GM18951 (cell line): ENCODE results near the gene CABLES2.
A peak's percentile ranks its signal among the peaks of the same experiment; 100 is the strongest.

Experiments used
- POLR2A ChIP-seq: IDR thresholded peaks from 4 replicates; pipeline ENCODE4 v1.6.1; 2011; ENCODE audit warnings: mild to moderate bottlenecking; ENCODE audit not compliant: insufficient read length, insufficient read depth; ENCODE audit errors: extremely low read depth
- in situ Hi-C: fragments of 300-500 bp; cut with MboI; formaldehyde crosslinking; loops from one replicate; pipeline ENCODE4 v1.12.0; 2022; ENCODE audit warnings: low sequenced_read_pairs, mixed read lengths, inconsistent platforms; ENCODE audit not compliant: unreplicated experiment

The CABLES2 gene

DNA sequence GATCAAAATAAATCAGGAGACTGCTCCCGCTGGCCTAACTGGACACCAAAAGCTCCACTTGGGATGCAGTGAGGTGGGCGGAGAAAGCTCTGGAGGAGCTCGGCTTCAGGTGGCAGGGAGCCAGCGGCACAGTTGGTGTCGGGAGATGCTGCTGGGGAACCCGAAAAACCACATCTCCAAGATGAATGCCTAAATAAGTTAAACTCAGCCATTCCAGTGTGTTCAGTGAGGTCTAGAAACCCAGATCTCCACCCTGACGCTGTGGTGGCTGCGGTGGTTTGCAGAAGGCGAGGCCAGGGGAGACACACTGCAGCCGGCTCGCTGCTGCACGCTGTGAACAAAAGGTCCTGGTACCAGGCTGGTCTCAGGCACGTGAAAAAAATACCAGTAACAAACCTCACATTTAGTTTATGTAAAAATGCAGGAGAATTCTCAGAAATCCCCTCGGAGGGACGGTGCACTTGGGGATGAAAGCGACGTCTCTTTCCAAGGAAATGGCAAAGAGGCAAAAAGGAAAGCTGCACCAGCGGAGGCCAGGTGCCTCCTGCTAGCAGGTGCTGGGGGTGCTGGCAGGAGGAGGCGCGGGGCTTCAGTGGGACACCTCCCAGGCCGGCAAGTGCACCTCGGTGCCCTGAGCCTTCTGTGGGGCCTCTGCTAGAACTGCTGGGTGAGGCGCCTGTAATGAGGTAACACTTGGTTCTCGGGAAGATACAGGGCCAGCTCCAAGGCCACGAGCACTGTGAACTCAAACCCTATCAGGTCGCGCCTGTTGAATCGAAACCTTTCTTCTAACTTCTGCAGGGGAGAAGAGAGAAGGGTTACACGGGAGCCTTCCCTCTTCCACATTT is 16.5 kb downstream of the CABLES2 start:
- peak; percentile 21 for TF ChIP-seq POLR2A
- in situ Hi-C loops, result no loop called here

DNA sequence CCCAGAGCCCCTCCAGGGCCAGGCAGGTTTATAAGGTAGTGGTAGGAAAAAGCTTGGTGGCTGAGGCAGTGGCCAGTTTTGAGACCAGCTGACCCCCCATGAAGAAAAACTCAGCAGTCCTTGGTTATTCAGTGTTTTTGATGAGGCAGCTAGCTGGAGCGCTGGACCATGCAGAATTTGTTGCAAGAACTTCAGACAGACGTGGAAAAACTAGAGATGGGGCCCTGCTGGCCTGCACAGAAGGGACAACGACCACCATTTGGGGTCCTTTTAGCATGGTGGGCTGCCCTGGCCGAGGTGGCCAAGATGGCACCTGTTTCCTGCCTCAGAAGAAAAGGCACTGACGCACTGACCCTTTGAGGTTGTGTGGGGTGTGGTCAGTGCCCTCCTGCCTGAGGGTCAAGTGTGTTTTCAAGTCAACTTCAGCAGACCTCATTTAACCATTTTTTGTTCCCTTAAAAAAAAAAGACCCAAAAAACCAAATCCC is 17.4 kb downstream of the CABLES2 start:
- TF ChIP-seq POLR2A, result no peak
- in situ Hi-C loops, result loop anchor here (10.0 kb wide), 1 partner anchor 85 kb away; the partner anchor contains the start of gene ADRM1

DNA sequence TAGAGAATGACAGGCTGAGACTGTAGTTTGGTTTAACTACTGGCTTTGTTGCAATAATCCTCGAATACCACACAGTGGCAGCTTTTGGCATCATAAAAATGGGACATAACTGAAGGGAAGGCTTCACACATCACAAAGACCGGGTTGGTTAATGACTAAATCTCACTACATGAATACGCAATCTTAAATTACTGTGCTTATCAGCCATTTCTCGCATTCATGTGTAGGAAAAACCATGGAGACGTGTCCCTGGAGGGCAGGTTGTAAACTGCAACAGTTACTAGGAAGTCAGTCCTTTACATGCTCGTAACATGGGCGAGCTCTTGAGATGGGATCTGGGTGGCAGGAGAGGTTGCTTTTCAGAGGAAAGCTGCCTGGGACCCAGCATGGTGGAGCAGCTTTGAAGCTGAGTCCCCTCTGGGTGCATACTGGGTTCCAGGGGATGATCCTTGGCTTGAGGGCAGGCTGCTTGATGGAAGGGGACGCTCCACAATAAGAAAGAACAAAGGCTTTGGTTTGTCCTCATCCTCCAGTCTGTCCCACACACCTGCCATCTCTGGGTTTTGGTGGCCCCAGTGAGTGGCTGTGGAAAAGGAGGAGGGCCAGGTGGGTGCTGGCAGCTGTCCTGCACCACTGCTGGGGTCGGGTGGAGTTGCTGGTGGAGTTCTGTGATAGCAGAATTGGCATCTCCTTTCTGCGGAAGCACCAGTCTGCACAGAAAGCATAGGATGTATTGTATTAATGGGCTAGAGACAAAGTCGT is 18.1 kb downstream of the CABLES2 start:
- no peak for TF ChIP-seq POLR2A
- in situ Hi-C loops, result loop anchor here (10.0 kb wide), 1 partner anchor 84 kb away; the partner anchor contains the start of gene ADRM1

DNA sequence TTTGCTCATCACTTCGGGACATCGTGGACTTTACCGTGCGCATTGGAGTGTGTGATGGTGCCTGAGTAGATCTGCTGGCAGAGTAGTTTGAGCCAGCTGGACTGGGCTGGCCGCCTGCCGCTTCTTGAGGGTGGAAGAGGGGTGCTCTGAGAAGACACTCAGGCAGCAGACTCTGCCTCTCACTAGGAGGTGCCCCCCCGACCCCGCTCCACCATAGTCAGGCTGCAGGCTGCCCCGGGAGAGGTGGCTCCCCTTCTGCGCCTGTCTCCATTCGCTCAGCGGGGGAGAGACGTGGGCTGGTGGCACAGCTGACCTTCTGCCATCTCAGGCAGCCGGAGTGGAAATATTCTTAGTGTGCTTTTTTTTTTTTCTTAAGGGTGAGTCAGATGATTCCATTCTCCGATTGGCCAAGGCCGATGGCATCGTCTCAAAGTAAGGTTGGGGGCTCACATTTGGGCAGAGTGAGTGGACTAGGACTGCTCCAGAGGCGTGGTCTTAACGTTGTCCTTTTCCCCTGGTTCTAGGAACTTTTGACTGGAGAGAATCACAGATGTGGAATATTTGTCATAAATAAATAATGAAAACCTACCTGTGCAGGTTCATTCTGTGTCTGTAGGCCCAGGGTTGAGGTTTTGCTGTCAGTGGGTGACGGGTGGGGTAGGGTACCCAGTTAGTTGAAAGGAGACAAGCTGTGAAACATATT is 19.0 kb downstream of the CABLES2 start:
- no peak for TF ChIP-seq POLR2A
- in situ Hi-C loops, result loop anchor here (10.0 kb wide), 1 partner anchor 83 kb away; the partner anchor contains the start of gene ADRM1

DNA sequence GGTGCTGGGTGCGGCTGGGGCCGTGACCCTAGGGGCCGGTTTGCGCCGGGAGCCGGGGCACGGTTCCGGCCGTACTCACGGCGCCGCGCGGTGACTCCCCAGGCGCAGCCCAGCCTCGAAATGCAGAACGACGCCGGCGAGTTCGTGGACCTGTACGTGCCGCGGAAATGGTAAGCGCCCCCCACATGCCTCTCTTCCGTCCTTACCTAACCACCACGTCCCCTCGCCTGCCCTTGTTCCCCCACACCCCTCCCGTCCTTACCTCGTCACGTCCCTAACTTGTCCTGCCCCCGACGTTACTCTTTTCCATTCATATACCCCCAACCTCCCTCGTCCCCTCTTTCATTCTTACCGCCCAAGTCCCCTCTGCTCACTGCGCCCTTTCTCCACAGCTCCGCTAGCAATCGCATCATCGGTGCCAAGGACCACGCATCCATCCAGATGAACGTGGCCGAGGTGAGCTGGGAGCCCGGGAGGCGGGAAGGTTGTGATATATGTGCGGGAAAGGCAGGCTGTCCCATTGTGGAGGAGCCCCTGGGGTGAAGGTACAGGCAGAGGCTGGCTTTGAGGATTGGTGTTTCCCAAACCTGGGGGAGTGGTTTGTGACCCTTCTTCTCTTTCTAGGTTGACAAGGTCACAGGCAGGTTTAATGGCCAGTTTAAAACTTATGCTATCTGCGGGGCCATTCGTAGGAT is 19.7 kb downstream of the CABLES2 start:
- in situ Hi-C loops, result loop anchor here (10.0 kb wide), 1 partner anchor 83 kb away; the partner anchor contains the start of gene ADRM1
- TF ChIP-seq POLR2A, result no peak

DNA sequence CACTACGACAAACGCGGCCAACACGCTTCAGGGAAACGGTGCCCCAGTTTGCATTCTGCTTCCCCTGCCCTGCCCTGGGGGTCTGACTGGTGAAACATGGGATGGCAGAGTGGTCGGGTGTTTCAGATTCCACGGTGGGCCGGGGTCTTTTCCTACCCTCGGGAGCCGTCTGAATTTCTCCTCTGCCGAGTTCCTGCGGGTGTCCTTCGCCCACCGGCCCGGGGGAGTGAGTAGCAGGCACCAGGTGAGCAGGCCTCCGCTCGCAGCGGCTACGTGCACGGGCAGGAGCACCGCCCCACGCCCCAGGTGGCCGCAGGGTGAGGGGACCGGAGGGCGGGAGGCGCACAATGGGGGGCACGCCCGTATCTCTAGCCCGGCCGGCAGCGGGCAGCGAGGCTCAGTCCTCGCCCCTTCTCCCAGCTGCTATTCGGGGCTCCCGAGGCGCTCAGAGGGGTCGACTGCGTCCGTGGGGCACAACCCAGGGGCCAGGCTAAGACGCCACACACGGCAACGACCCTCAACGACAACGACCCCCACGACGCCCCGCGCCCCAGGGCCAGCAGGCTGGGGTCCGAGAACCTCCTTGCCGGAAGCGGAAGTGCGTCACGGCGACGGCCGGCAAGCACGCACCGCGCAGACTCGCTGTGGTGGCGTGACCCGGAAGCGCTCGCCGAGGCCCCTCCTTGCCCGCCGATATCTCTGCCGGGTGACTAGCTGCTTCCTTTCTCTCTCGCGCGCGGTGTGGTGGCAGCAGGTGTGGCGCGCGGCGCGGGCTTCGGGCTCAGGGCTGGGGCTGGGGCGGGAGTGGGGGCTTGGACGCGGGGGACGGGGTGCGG is 20.5 kb downstream of the CABLES2 start, which contains the start of gene RPS21:
RPS21 (plus strand) TSS at position 721 of the 836 bp plus-strand sequence. CDS start 236 bp downstream, outside the sequence.
- in situ Hi-C loops, result loop anchor here (10.0 kb wide), 1 partner anchor 82 kb away; the partner anchor contains the start of gene ADRM1

DNA sequence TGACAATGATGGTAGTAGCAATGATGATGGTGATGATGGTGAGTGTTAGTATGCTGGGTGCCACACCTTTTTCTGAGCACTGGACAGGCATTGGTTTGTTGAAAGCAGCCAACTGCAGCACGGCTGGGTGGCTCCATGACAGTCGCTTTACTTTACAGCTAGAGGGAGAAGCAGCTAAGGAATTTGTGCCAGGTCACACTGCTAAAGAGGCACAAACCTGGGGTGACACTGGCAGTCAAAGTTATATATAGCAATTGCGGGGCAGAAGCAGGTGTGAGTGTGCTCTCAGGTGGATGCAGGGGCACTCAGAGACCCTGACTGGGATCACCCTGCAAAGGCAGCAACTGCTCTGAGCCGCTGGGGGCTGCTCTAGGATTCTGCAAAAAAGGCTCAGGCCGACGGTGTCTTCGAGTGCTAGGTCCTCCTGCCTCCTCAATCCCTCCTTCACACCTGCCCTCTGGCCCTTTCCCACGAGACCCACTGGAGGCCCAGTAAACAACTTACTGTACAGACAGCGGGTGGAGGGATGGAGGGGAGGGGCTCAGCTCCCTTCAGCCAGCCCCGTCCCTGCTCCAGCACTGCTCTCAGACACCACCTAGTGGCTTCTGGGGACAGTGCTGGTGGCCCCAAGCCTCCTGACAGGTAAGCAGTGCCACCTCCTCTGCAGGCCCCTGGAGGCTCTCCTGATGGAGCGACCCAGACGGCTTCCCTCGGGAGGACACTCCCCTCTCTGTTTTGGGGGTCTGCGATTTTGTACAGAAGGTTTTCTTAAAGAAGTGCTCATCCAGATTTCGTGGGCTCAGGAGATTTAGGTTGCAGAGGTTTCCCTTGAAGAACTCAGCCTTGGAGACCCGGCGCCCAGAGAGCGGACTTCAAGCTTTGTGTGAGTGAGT is 24.5 kb downstream of the CABLES2 start:
- no peak for TF ChIP-seq POLR2A
- in situ Hi-C loops, result loop anchor here (10.0 kb wide), 1 partner anchor 78 kb away; the partner anchor contains the start of gene ADRM1

More for the DNA sequence above, 20.5 kb downstream of the CABLES2 start, which contains the start of gene RPS21:
- peak; percentile 96 for TF ChIP-seq POLR2A

DNA sequence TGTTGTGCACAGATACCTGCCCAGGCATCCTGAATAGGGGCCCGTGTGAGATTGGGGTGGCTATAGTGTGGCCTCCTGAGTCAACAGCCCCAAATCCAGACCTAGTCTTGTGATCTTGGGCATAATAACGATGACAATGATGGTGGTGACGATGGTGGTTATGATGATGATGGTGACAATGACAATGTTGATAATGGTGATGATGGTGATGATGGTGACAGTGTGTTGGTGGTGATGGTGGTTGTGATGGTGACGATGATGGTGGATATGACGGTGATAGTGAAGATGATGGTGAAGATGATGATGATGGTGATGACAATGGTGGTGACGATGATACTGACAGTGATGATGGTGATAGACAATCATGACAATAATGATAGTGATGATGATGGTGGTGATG is 25.2 kb downstream of the CABLES2 start:
- in situ Hi-C loops, result loop anchor here (10.0 kb wide), 1 partner anchor 77 kb away; the partner anchor contains the start of gene ADRM1
- no peak for TF ChIP-seq POLR2A

DNA sequence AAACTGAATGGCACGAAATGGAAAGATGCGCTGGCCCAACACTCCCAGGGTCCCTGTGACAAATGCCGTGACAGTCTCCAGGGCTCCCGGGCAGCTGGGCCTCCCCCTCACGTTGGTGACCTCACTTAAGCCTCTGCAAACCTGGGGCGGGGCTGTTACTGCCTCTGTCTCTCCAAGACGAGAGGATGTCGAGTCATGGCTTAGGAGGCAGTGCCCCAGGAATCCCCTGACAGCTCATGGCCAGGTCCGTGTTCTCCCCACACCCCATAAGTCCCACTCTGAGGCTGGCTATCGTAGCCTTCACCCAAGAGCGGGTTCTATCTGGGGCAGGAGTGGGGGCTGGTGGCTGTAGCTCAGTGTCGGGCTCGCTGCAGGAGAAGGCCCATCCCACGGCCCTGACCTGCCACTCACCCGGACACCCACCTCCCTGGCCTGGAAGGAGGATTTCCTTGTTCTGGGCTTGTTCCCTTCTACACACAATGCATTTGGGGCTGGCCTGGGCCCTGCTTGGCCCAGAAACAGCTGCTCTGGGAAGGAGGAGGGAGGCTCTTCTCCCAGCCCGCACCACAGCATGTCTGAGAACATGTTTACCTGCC is 25.8 kb downstream of the CABLES2 start:
- in situ Hi-C loops, result loop anchor here (10.0 kb wide), 1 partner anchor 76 kb away; the partner anchor contains the start of gene ADRM1
- no peak for TF ChIP-seq POLR2A

DNA sequence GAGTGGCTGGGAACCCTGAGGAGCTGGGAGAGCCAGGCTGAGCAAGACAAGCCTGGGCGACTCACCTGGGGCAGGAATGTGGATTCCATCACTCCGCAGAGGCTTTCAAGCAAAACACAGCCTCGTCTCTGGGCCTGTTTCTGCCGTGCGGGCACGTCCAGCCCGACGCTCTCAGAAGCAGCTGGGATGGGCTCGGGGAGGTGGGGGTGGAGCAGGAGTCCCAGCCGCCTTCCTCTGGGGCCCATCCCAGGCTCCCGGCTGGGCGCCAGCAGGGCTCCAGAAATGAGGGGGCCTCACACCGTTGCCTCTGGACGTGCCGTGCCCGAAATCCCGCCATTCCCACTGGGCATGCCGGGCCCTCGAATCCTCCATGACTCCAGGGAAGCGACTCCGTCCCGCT is 28.9 kb downstream of the CABLES2 start:
- in situ Hi-C loops, result no loop called here
- TF ChIP-seq POLR2A, result no peak
